Thymus (tissue), 11 donors: ENCODE results near the gene PGA4. TPM values are rescaled to one million over a fixed set of nuclear protein-coding genes. Genes with fewer than 3 reads are reported as not detected.
"Not testable (repeated sequence)": the region's sequence is repeated elsewhere in the genome, so short reads cannot be mapped to it uniquely, and the experiment has no call there.

ENCODE experiments used
- DNase-seq, 9 donors: peaks; one replicate each; pipeline ENCODE4 v3.0.0-alpha.2; 2013; ENCODE audit warnings: low spot score in 9 of 9, low read depth in 6 of 9, missing footprints in 1 of 9
- H3K27ac ChIP-seq, 2 donors: one replicate each; pipeline ENCODE4 v1.5.1; 2013; ENCODE audit warnings: control low read depth in 1 of 2, low read depth in 1 of 2, low read length in 1 of 2, mild to moderate bottlenecking in 1 of 2, moderate library complexity in 1 of 2
- H3K27me3 ChIP-seq, 2 donors: one replicate each; pipeline ENCODE4 v1.5.1; 2013; ENCODE audit warnings: low read length in 1 of 2; ENCODE audit not compliant: control insufficient read depth in 2 of 2, insufficient read depth in 1 of 2
- H3K36me3 ChIP-seq, 2 donors: one replicate each; pipeline ENCODE4 v1.5.1; 2013; ENCODE audit warnings: low read length in 1 of 2, mild to moderate bottlenecking in 1 of 2, moderate library complexity in 1 of 2; ENCODE audit not compliant: control insufficient read depth in 2 of 2, insufficient read depth in 2 of 2
- H3K4me1 ChIP-seq, 2 donors: one replicate each; pipeline ENCODE4 v1.5.1; 2013; ENCODE audit warnings: low read length in 2 of 2; ENCODE audit not compliant: control insufficient read depth in 2 of 2, insufficient read depth in 2 of 2
- H3K4me3 ChIP-seq, 2 donors: one replicate each; pipeline ENCODE4 v1.5.1; 2013; ENCODE audit warnings: low read length in 2 of 2, control low read depth in 1 of 2, mild to moderate bottlenecking in 1 of 2
- H3K9me3 ChIP-seq, 2 donors: one replicate each; pipeline ENCODE4 v1.5.1; 2013; ENCODE audit warnings: low read length in 1 of 2, mild to moderate bottlenecking in 1 of 2; ENCODE audit not compliant: control insufficient read depth in 2 of 2, insufficient read depth in 1 of 2
- WGBS: extraction: QIAGEN DNeasy Blood & Tissue Kit; methylation state at CpG from one replicate; pipeline ENCODE4 v1.1.7; 2013; 5-methylcytosine and 5-hydroxymethylcytosine counted together
- polyA plus RNA-seq: library from polyadenylated mRNA; stranded (reverse); fragments of 200-250 nt; gene quantifications from one replicate; pipeline ENCODE4 v1.2.3, GENCODE V29; 2013
- total RNA-seq: library from RNA; stranded (reverse); fragments of 120-200 nt; gene quantifications from one replicate; pipeline ENCODE4 v1.2.4, GENCODE V29; 2013
- donor health status: healthy.

Gene PGA4
- total and polyA plus RNA-seq, 2 donors = 0.66 to 4.6 TPM

- not testable (repeated sequence) for H3K27me3 ChIP-seq, H3K4me1 ChIP-seq, DNase-seq, H3K9me3 ChIP-seq, H3K36me3 ChIP-seq, H3K27ac ChIP-seq, H3K4me3 ChIP-seq
- WGBS = 79% methylated on average over 1 of the region's 1 CpG
These were observed 30.2 kb downstream of the PGA4 start for GRCh38 chr11:61252332-61252731.

- H3K27ac ChIP-seq = no peak overlapping the region
- H3K4me1 ChIP-seq = no peaks in the 10 kb centered on the region
- DNase-seq = peak; percentile 19 to 72 (median 39)
- no peak overlapping the region for H3K4me3 ChIP-seq
- 67% methylated on average over 12 of the region's 12 CpGs for WGBS
- no peaks in the 10 kb centered on the region for H3K9me3 ChIP-seq
- peaks cover 7 to 13% of the 10 kb centered on the region in 2 donors for H3K36me3 ChIP-seq
- no peaks in the 10 kb centered on the region for H3K27me3 ChIP-seq
These were observed 32.4 kb downstream of the PGA4 start for GRCh38 chr11:61254403-61255025.

- H3K27ac ChIP-seq = no peak overlapping the region
- no peaks in the 10 kb centered on the region for H3K27me3 ChIP-seq
- no peaks in the 10 kb centered on the region for H3K4me1 ChIP-seq
- no peak overlapping the region for H3K4me3 ChIP-seq
- H3K9me3 ChIP-seq = no peaks in the 10 kb centered on the region
- DNase-seq = no peak
- 98% methylated on average over 18 of the region's 18 CpGs for WGBS
- H3K36me3 ChIP-seq = peaks cover 7 to 13% of the 10 kb centered on the region in 2 donors
These were observed 34.7 kb downstream of the PGA4 start for GRCh38 chr11:61256710-61257482.

GRCh38 chr11:61258546-61258945 is 36.4 kb downstream of the PGA4 start:
- H3K36me3 ChIP-seq = peaks cover 7 to 13% of the 10 kb centered on the region in 2 donors
- H3K4me1 ChIP-seq = no peaks in the 10 kb centered on the region
- H3K9me3 ChIP-seq = no peaks in the 10 kb centered on the region
- DNase-seq = no peak
- 96% methylated on average over 9 of the region's 9 CpGs for WGBS
- H3K27me3 ChIP-seq = no peaks in the 10 kb centered on the region
- H3K27ac ChIP-seq = no peak overlapping the region
- no peak overlapping the region for H3K4me3 ChIP-seq

GRCh38 chr11:61259363-61259762 is 37.2 kb downstream of the PGA4 start:
- Histone ChIP-seq H3K27me3 (no peaks in the 10 kb centered on the region), H3K27ac (no peak overlapping the region)
- WGBS = 98% methylated on average over 6 of the region's 6 CpGs

GRCh38 chr11:61264371-61264770 is 42.2 kb downstream of the PGA4 start:
- no peaks in the 10 kb centered on the region for H3K9me3 ChIP-seq
- no peaks in the 10 kb centered on the region for H3K4me1 ChIP-seq
- over 99% methylated on average over 6 of the region's 6 CpGs for WGBS
- H3K4me3 ChIP-seq = no peak overlapping the region
- no peak overlapping the region for H3K27ac ChIP-seq
- H3K27me3 ChIP-seq = no peaks in the 10 kb centered on the region
- DNase-seq = no peak
- H3K36me3 ChIP-seq = peaks cover 5 to 8% of the 10 kb centered on the region in 2 donors

More at GRCh38 chr11:61259363-61259762, 37.2 kb downstream of the PGA4 start:
- DNase-seq = no peak
- Histone ChIP-seq H3K4me1 (no peaks in the 10 kb centered on the region), H3K36me3 (peaks cover 7 to 14% of the 10 kb centered on the region in 2 donors), H3K4me3 (no peak overlapping the region), H3K9me3 (no peaks in the 10 kb centered on the region)

- H3K9me3 ChIP-seq = no peaks in the 10 kb centered on the region
- no peak for DNase-seq
These were observed 42.6 kb downstream of the PGA4 start for GRCh38 chr11:61264795-61265194.

GRCh38 chr11:61265357-61265756 is 43.2 kb downstream of the PGA4 start:
- Histone ChIP-seq H3K4me3 (no peak overlapping the region), H3K27me3 (no peaks in the 10 kb centered on the region), H3K27ac (no peak overlapping the region), H3K9me3 (no peaks in the 10 kb centered on the region), H3K36me3 (peaks cover 3 to 8% of the 10 kb centered on the region in 2 donors), H3K4me1 (no peaks in the 10 kb centered on the region)
- no peak for DNase-seq
- 98% methylated on average over 14 of the region's 14 CpGs for WGBS

More at GRCh38 chr11:61264795-61265194, 42.6 kb downstream of the PGA4 start:
- Histone ChIP-seq H3K27me3 (no peaks in the 10 kb centered on the region), H3K27ac (no peak overlapping the region), H3K36me3 (peaks cover 3 to 8% of the 10 kb centered on the region in 2 donors), H3K4me3 (no peak overlapping the region), H3K4me1 (no peaks in the 10 kb centered on the region)
- WGBS = 97% methylated on average over 14 of the region's 14 CpGs

GRCh38 chr11:61266602-61267001 is 44.5 kb downstream of the PGA4 start:
- Histone ChIP-seq H3K27me3 (no peaks in the 10 kb centered on the region), H3K4me1 (no peaks in the 10 kb centered on the region), H3K27ac (no peak overlapping the region), H3K4me3 (no peak overlapping the region), H3K36me3 (peaks cover 3 to 12% of the 10 kb centered on the region in 2 donors), H3K9me3 (no peaks in the 10 kb centered on the region)
- 94% methylated on average over 4 of the region's 4 CpGs for WGBS
- DNase-seq = no peak
